ENCODE results near the gene KCNIP4. TPM values are rescaled to one million over a fixed set of nuclear protein-coding genes. Genes with fewer than 3 reads are reported as not detected.
A peak's percentile ranks its signal among the peaks of the same experiment; 100 is the strongest.

The KCNIP4 gene
- total and polyA plus RNA-seq, 2 donors (not counting 3 experiments of a cell fraction or from before 2014, with no cell fraction given), result not detected

GRCh38 chr4:21726255-21726815 lies 222.2 kb downstream of the KCNIP4 start:
- TF ChIP-seq EZH2 (IDR thresholded peaks at IDR 0.05; ENCODE audit: borderline replicate concordance, low read depth, low read length, severe bottlenecking), result no peak
- no peak for TF ChIP-seq MAX (IDR thresholded peaks at IDR 0.05; ENCODE audit: insufficient read depth, insufficient read length)
- TF ChIP-seq CTCF (IDR thresholded peaks at IDR 0.05; ENCODE audit: extremely low read depth in 1 of 2, insufficient read depth in 1 of 2, low read depth in 1 of 2, low read length in 2 of 2), result no peak
- TF ChIP-seq POLR2AphosphoS5 (IDR thresholded peaks at IDR 0.05; ENCODE audit: insufficient read depth, low read depth, low read length), result no peak
- TF ChIP-seq JUN (IDR thresholded peaks at IDR 0.05; ENCODE audit: borderline replicate concordance, insufficient read depth, insufficient read length, low read depth), result no peak
- no peak for TF ChIP-seq POLR2A (IDR thresholded peaks at IDR 0.05; ENCODE audit: low read depth, low read length)
- no peak for TF ChIP-seq MYC (IDR thresholded peaks at IDR 0.05; ENCODE audit: low read depth, low read length)
- TF ChIP-seq GATA2 (IDR thresholded peaks at IDR 0.05; ENCODE audit: insufficient read depth, insufficient read length, low read depth, low read length), result peak; percentile 79
- TF ChIP-seq FOS (IDR thresholded peaks at IDR 0.05; ENCODE audit: borderline replicate concordance, insufficient read depth, low read length), result peak; percentile 10
- dilution Hi-C loops (cut with MboI; ENCODE audit: extremely low pct_ligation_motif_present, low sequenced_read_pairs), result no loop called here
- H3K9me3 ChIP-seq (replicated peaks; ENCODE audit: control insufficient read depth, insufficient read depth, low read length), result no peaks in the 10 kb centered on the region

More at GRCh38 chr4:21726255-21726815, 222.2 kb downstream of the KCNIP4 start:
- no peaks in the 10 kb centered on the region for H3K79me2 ChIP-seq (ENCODE audit: control insufficient read depth, insufficient read depth, low read length)
- ChIA-PET CTCF (interaction anchor here (1.3 to 1.4 kb wide), 2 partner anchors 39 to 218 kb away, joined by 3 to 4 read pairs; no protein-coding TSS in a partner anchor), POLR2A (no interaction called here)
- no peaks in the 10 kb centered on the region for H3K36me3 ChIP-seq (ENCODE audit: control insufficient read depth in 2 of 2, extremely low read depth in 1 of 2, insufficient read depth in 2 of 2, low read length in 2 of 2)
- no peak overlapping the region for H2AFZ ChIP-seq (ENCODE audit: low read depth, low read length)
- peaks cover 6% of the 10 kb centered on the region for H3K4me1 ChIP-seq (ENCODE audit: control insufficient read depth, extremely low read depth, insufficient read depth, low read length)
- intact Hi-C loops (cut with micrococcal nuclease), result loop anchor here (10.0 kb wide), 1 partner anchor 72 kb away; no protein-coding TSS in a partner anchor
- FAIRE-seq (no peak), DNase-seq (ENCODE audit: low read depth, low spot score) (peak; percentile 85)
- no peaks in the 10 kb centered on the region for H3K9me1 ChIP-seq (replicated peaks; ENCODE audit: control insufficient read depth, extremely low read depth, insufficient read depth, low read length)
- H3K4me2 ChIP-seq (ENCODE audit: insufficient read depth, low read length), result peak overlapping the region; percentile 44
- BruUV-seq (replicated peaks), result no TSS peak
- no peak overlapping the region for H3K4me3 ChIP-seq (replicated peaks in 1 of 3; ENCODE audit: insufficient read depth in 1 of 3, low read depth in 1 of 3, low read length in 3 of 3)
- H3K27me3 ChIP-seq (ENCODE audit: control insufficient read depth in 2 of 2, insufficient read depth in 2 of 2, low read length in 2 of 2), result no peaks in the 10 kb centered on the region
- H3K27ac ChIP-seq (ENCODE audit: insufficient read depth, low read depth, low read length), result no peak overlapping the region
- no peaks in the 10 kb centered on the region for H4K20me1 ChIP-seq (replicated peaks; ENCODE audit: control insufficient read depth, extremely low read depth, insufficient read depth, low read length)
- no peak overlapping the region for H3K9ac ChIP-seq (replicated peaks; ENCODE audit: extremely low read depth, insufficient read depth, low read length)

Measured in endothelial cell of umbilical vein (primary cell).